ENCODE results near the gene KLK5. TPM values are rescaled to one million over a fixed set of nuclear protein-coding genes. Genes with fewer than 3 reads are reported as not detected.
"Not testable (repeated sequence)": the region's sequence is repeated elsewhere in the genome, so short reads cannot be mapped to it uniquely, and the experiment has no call there.

Gene KLK5, protein sequence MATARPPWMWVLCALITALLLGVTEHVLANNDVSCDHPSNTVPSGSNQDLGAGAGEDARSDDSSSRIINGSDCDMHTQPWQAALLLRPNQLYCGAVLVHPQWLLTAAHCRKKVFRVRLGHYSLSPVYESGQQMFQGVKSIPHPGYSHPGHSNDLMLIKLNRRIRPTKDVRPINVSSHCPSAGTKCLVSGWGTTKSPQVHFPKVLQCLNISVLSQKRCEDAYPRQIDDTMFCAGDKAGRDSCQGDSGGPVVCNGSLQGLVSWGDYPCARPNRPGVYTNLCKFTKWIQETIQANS
- total RNA-seq (2014; rRNA removed), result not detected in 2 replicates
- not detected for polyA plus RNA-seq (2012)

DNA sequence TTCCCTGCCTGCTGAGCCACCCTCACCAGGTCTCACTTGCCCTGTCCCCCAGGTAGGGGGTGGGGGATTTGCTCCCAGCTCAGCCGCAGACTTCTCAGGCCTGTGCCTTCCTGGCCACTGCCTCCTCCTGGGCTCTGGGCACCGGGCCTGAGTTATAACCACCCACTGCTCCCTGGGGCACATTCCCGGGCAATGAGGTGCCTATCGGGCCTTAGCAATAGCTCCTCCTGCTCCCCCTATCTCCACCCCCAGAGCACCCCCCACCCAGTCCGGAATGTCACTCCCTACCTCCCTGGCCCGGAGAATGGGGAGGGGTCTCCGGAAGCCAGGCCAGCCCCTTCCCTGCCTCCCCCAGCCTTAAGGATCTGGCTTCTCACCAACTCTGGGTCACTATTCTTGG lies at the start of gene KLK5:
TSS of gene KLK5 (minus strand) at position 129 of the 400 bp plus-strand sequence. CDS start 381 bp downstream, outside the sequence.
- DNase-seq (ENCODE audit: low read depth), result no peak

DNA sequence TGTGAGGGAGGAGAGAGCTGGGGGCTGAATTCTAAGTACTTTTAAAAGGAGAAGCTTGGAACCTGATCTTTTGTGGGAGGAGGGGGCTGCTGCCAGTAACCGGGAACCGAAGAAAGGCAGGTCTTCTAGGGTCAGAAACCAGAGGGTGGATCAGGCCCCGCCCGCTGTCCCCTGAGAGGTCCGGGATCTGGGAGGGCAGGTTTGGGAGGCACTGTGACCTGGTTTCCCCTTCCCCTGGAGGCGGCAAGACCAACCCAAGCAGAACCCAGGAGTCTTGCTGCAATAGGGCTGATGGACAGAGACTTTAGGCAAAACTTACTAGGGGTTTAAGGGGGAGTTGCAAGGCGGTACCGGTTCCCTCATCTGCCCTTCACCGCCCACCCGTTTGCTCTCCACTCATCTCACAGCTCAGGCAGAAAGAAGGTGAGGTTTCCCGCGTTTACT lies 49.3 kb upstream of the KLK5 start:
- no peak for DNase-seq (ENCODE audit: low read depth)

DNA sequence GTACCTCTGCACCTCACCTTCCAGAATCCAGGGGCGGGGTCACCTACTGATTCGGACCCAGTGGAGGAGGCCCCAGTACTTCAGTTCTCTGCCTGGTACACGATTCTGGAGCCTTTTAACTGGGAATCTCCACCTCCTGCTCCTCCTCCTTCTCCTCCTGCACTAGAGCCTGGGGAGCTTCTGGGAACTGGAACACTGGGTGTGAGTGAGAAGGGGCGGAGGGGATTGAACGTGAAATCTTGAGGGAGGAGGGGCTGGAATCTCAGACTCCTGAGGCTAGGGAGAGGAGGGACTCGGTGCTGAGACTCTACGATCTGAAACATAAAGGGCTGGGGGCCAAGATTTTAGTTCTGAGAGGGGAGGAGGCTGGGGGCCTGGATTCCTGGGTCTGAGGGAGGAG lies 48.7 kb upstream of the KLK5 start, which contains the start of gene KLK8:
TSS of gene KLK8 (minus strand) at position 90 of the 400 bp plus-strand sequence. CDS start 437 bp downstream, outside the sequence.
- DNase-seq (ENCODE audit: low read depth), result no peak

DNA sequence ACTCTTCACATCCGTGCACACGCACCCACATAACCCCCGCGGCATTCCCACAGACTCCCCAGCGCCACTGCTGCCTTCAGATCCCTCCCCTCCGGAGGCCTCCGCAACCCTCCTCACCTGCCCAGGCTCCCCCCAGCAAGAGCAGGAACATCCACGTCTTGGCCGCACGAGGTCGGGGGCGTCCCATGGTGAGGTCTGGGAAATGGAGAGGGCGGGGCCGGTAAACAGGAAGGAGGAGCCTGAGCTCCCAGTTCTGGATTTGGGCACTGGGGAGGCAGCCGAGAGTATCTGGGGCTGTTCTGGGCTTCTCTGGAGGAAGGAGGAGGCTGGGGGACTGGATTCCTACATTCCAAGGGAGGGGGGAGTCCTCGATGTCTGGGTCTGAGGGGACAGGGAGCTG lies 48.1 kb upstream of the KLK5 start:
- no peak for DNase-seq (ENCODE audit: low read depth)

DNA sequence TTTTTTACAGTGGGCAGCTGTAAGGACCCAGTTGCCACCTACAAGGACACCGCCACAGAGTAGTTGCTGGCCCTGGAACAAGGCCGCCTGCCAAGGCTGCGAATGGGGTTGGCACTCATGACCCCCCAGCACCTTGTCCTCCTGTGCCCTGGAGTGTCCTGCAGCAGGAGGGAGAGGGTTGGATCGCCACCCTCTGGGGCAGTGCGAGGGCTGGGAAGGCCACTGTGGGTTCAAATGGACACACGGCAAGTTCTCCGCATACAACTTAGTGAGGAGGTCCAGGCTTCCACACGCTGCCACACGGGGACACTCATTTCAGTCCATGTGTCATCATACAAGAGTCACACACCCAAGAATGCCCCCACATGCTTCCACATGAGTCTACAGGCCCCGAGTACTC lies 47.6 kb upstream of the KLK5 start:
- no peak for DNase-seq (ENCODE audit: low read depth)

DNA sequence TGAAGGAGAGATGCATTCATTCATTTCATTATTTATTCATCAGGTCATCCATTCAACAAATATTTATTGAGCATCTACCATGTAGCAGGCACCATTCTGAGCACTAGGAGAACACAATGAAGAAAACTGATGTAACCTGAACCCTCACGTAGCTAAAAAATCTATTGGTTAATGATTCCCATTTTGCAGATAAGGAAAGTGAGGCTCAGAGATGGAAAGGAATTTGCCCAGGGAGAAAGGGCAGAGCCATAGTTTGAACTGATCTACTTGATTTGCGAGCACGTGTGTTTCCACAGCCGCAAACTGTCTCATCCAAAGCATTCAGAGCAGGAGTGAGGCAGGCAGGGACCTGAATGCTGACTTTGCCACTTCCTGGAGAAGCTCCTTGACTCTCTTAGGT lies 45.8 kb upstream of the KLK5 start:
- DNase-seq (ENCODE audit: low read depth), result no peak

DNA sequence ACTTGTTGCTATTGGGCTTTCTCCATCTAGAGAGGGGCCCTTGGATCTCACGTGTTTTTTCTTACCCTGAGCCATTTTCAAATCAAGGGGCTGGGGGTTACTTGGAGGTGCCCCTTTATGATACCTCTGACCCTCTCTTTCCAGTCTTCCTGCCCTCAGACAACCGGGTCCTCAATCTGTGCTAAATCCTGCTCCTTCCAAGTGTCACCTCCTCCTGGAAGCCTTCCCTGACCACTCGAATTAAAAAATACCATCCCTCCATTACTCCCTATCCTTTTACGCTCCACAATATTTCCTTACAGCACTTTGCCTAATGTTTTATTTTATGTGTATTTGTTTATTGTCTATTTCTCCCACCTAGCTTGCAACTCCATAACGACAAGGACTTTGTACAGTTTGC lies 45.2 kb upstream of the KLK5 start:
- DNase-seq (ENCODE audit: low read depth), result no peak

DNA sequence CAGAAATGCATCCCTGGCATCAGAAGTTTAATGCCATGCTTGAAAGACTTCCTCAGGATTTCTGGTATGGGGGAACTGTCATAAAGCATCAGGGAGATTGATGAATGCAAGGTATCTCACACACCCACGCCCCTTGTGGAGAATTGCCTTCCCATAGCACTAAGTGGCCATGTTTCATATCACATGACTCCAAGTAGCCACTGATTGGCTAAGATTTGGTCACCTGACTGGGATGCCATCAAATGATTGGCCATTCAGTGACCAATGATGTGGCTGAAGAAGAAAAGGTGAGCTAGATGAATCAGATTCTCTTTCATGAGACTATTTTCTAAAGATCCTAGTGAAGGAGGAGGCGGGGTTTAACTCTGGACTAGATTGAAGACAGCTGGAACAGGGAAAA lies 41.3 kb upstream of the KLK5 start:
- DNase-seq (ENCODE audit: low read depth), result no peak

DNA sequence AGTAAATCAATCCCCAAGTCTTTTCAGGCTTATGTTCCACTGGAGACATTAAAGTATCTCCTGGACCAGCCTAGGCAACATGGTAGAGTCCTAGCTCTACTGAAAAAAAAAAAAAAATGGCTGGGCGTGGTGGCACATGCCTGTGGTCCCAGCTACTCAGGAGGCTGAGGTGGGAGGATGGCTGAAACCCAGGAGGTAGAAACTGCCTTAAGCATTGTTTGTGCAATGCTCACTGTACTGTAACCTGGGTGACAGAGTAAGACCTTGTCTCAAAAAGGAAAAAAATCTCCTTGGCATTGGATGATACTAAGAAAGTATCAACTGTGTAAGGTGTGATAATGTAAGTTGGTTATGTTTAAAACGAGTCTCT lies 39.8 kb upstream of the KLK5 start:
- no peak for DNase-seq (ENCODE audit: low read depth)

DNA sequence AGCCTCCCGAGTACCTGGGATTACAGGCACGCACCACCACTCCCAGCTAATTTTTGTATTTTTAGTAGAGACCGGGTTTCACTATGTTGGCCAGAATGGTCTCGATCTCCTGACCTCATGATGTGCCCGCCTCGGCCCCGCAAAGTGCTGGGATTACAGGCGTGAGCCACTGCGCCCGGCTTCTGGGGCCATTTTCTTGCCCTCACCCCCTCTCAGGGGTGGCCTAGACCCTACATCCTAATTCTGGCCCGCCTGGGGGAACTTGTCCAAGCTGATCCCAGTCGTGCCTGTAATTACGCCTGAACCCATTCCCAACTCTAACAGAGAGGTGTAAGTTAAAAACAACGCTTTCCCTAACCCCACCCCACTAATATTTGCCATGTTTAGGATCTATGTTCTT lies 31.6 kb upstream of the KLK5 start:
- DNase-seq (ENCODE audit: low read depth), result not testable (repeated sequence)

DNA sequence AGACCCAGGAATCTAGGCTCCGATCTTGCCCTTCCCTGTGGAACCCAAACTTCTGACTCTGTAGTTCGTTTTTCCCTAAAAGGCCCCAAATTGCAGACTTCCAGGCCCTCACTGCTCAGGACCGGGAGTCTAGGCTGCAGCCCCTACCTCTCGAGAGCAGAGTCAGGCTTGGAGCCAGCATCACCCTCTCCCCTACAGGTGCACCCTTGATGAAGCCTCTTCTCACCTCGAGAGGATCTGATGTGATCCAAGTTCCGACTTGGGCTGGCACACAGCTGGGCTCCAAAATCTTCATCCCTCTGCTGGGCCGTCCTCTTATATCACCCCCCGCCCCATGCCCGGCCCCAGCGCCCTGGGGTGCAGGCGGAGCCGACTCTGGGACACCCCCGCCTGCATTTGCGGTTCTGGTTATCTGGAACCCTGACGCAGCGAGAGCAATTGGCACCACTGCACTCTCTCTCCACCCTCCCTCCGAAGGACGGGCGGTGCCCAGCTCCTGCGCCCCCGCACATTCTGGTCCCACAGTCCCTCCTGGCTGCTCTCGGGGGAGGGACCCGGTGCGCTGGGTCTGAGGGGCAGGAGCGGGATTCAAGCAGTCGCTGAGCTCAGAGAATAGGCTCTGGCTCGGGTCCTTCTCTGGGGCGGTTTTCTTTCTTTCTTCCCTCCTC lies 30.9 kb upstream of the KLK5 start, which contains the start of gene KLK7:
TSS of gene KLK7 (minus strand) at position 293 of the 668 bp plus-strand sequence. CDS start 1,518 bp downstream, outside the sequence.
- no peak for DNase-seq (ENCODE audit: low read depth)

DNA sequence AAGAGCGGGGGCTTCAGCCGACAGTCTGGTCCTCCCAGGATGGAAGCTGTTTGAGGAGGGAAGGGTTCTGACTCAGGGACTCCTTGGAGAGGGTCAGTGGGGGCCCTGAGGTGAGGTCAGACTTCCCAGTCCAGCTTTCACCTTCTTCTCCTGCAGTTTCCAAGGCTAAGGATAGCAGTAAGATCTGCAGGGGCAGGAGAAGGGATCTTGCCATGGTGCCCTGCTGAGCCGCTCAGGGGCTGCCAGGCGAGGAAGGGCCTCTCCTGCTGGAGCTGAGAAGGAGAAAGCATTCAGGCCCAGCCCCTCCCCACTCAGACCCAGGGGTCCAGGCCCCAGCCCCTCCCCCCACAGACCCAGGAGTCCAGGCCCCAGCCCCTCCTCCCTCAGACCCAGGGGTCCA lies 29.3 kb upstream of the KLK5 start:
- no peak for DNase-seq (ENCODE audit: low read depth)

DNA sequence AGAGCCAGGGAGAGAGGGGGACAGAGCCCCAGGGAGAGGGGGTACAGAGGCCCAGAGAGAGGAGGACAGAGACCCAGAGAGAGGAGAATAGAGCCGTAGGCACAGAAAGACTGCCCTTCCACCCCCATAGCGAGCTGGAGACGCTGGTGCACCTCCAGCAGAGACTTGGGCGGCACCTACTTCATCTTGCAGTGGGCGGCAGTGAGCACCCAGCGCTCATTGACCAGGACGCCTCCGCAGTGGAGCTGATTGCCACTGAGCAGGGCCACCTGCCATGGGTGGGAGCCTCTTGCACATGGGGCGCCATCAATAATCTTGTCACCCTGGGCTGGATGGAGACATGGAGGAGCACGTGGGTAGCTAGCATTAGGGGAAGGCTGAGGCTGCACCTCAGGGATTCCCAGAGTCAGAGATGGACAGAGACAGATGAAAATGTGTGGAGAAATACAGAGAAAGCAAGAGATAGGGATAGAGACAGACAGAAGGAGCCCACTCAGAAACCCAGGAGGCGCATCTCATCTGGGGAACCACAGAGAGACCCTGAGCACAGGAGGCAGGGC lies 28.8 kb upstream of the KLK5 start:
- DNase-seq (ENCODE audit: low read depth), result no peak

DNA sequence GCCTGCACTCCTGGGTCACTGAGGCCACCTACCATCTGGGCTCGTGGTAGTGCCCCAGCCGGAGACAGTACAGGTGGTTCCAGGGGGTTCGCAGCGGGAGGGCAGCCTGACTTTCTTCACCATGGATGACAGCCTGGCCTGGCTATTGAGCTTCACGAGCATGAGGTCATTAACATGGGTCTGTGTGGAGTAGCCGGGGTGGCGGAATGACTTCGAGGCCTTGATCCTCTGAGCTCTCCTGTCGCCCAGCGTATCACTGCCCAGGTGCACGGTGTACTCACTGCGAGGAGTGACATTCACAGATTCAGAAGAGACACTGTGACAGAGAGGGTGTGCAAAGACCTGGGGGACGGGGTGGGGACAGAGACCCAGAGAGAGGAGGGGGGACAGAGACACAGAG lies 27.4 kb upstream of the KLK5 start:
- DNase-seq (ENCODE audit: low read depth), result no peak

DNA sequence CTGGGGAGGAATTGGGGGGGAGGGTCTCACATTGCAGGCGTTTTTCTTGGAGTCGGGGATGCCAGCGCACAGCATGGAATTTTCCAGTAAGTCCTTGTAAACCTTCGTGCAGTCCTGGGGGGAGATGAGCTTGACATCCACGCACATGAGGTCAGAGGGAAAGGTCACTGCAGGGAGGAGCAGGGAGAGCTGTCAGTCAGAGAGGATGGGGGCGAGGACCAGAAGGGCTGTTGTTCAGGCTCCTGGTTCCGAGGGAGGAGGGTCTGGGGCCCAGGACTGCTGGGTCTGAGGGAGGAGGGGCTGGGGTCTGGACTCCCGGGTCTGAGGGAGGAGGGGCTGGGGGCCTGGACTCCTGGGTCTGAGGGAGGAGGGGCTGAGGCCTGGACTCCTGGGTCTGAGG lies 26.9 kb upstream of the KLK5 start:
- no peak for DNase-seq (ENCODE audit: low read depth)

DNA sequence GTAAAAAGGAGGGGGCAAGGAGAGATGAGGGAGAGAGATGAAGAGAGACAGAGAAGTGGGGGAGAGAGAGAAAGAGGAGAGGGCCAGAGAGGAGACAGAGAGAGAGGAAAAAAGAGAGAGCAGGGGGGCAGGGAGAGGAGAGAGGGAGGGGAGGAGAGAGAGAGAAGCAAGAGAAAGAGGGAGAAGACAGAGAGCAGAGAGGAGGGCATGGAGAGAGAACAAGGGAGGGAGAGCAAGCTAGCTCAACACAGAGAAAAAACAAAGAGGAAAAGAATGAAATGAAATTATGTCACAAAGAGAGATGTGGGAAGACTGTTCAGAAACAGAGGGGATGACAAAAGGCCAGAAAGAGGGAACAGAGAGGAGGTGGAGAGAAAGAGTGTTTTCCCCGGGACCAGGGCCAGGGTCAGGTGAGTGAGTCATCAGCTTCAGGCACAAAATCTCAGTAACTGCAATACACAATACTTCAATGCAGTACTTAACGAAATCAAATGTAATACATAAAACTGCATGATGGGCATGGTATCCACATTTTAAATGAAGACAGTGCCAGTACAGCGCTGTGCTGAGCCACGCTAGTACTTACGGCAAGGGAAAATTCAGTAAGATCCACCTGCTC lies 26.0 kb upstream of the KLK5 start:
- DNase-seq (ENCODE audit: low read depth), result no peak

DNA sequence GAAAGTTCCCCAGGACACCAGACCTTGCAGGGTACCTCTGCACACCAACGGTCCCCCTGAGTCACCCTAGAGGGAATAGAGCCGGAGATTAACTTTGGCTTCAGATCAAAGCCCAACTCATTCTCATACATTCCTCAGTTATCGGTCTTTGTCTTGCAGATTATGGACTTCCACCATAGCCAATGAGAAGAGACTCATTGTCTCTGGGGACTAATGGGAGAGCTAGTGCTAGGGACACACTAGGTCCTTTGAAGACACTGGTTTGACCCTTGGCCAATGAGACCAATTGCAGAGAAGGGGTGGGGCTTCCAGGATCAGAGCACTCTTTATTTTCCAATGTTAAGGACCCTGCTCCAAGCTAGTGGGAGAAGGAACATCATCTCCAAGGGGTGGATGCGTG lies 24.8 kb upstream of the KLK5 start:
- no peak for DNase-seq (ENCODE audit: low read depth)

DNA sequence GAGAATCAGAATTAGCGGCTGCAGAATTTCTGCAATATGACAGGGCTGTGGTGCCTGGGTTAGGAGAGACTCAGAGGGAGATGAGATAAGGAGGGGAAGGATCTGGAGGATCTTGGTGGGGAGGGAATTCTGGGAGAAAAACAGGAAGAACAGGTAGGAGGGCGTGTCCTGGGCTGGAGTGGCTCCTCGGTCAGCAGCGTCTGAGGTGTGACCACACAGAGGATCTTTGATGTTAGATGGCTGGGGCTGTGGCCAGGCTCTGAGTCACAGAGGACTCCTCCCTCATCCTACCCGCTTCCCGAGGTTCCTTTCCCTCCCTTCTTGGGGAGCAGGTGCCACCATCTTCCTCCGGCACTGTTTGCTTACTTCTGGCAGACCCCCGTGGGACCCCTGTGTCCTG lies 22.9 kb upstream of the KLK5 start:
- DNase-seq (ENCODE audit: low read depth), result no peak

DNA sequence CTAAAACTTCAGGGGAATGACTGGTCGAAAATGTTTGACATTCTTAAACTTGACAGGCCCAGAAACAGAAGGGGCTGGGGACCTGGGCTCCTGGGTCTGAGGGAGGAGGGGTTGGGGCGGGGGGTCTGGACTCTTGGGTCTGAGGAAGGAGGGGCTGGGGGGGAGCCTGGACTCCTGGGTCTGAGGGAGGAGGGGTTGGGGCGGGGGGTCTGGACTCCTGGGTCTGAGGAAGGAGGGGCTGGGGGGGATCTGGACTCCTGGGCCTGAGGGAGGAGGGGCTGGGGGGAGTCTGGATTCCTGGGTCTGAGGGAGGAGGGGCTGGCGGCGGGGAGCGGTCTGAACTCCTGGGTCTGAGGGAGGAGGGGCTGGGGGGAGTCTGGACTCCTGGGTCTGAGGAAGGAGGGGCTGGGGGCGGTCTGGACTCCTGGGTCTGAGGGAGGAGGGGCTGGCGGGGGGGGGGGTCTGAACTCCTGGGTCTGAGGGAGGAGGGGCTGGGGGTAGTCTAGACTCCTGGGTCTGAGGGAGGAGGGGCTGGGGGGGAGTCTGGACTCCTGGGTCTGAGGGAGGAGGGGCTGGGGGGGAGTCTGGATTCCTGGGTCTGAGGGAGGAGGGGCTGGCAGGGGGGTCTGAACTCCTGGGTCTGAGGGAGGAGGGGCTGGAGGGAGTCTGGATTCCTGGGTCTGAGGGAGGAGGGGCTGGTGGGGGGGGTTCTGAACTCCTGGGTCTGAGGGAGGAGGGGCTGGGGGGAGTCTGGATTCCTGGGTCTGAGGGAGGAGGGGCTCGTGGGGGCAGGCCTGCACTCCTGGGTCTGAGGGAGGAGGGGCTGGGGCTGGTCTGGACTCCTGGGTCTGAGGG lies 22.1 kb upstream of the KLK5 start:
- no peak for DNase-seq (ENCODE audit: low read depth)

DNA sequence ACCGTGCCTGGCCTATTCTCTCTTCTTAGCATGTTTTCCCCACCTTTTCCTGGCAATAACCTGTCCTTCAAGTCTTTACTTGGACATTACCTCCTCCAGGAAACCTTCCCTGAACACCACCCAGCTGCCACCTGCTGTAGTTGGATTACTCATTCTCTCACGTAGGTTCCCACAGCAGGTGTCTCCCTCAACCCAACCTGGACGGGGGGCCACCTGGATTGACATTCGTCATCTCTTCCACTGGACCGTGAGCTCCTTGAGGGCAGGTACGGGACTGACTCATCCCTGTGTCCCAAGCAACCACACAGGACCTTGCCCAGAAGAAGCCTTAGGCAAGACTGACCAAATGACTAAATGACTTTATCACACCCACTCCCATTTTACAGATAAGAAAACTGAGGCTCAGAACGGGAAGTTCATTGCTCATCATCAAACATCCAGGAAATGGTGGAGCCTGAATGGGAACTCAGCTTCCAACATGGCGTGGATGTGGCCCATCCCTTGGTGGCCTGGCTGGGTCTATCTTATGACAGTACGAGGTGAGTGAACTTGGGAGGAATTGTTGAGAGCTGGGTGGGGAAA lies 20.0 kb upstream of the KLK5 start:
- DNase-seq (ENCODE audit: low read depth), result no peak

DNA sequence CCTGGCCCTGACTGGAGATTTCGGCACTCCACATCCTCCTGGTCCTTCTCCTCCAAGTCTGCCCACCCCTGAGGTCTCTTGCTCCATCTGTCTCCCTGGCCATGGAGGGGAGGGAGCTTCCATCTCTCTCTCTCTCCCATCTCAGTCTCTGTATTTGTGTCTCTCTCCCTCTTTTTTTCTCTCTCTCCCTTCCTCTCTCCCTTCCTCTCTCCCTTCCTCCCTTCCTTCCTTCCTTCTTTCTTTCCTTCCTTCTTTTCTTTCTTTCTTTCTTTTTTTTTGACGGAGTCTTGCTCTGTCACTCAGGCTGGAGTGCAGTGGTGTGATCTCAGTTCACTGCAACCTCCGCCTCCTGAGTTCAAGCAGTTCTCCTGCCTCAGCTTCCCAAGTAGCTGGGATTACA lies 17.0 kb upstream of the KLK5 start:
- not testable (repeated sequence) for DNase-seq (ENCODE audit: low read depth)
